HepG2 (cell line): ENCODE results near the gene HLF. TPM values are rescaled to one million over a fixed set of nuclear protein-coding genes. Genes with fewer than 3 reads are reported as not detected.

ENCODE experiments used
- BCL6 ChIP-seq: IDR thresholded peaks from 2 replicates; pipeline ENCODE4 v1.6.1; 2016; ENCODE audit warnings: missing genetic modification reagents, missing compliant biosample characterization
- GATAD2A ChIP-seq: IDR thresholded peaks from 2 replicates; pipeline ENCODE4 v1.6.1; 2016
- GTF2F1 ChIP-seq: fragments of 150-350 bp; IDR thresholded peaks from 2 replicates; pipeline ENCODE4 v1.6.1; 2014; ENCODE audit warnings: low read length
- HNRNPH1 ChIP-seq: fragments of 200-400 bp; formaldehyde crosslinking; optimal IDR thresholded peaks from 2 replicates; pipeline ENCODE3; 2017; ENCODE audit warnings: mild to moderate bottlenecking, low read depth, low read length
- IKZF5 ChIP-seq: IDR thresholded peaks from 2 replicates; pipeline ENCODE4 v1.6.1; 2018; ENCODE audit warnings: missing genetic modification reagents, mild to moderate bottlenecking, missing compliant biosample characterization
- KDM2A ChIP-seq: sonication (generic); formaldehyde crosslinking; IDR thresholded peaks from 2 replicates; pipeline ENCODE4 v1.4.0; 2020; ENCODE audit warnings: low read depth, missing genetic modification reagents, borderline replicate concordance
- KDM4B ChIP-seq: sonication (generic); formaldehyde crosslinking; IDR thresholded peaks from 2 replicates; pipeline ENCODE4 v1.4.0; 2020; ENCODE audit warnings: missing genetic modification reagents
- MED1 ChIP-seq: sonication (generic); formaldehyde crosslinking; IDR thresholded peaks from 2 replicates; pipeline ENCODE4 v1.4.0; 2020; ENCODE audit warnings: missing genetic modification reagents
- MEF2D ChIP-seq: sonication (generic); formaldehyde crosslinking; IDR thresholded peaks from 2 replicates; pipeline ENCODE4 v1.5.1; 2020; ENCODE audit warnings: mild to moderate bottlenecking, missing genetic modification reagents
- RAD21 ChIP-seq: fragments of 450-650 bp; formaldehyde crosslinking; IDR thresholded peaks from 2 replicates; pipeline ENCODE4 v1.5.0; 2020; ENCODE audit warnings: mild to moderate bottlenecking
- SMYD3 ChIP-seq: sonication (generic); formaldehyde crosslinking; IDR thresholded peaks from 2 replicates; pipeline ENCODE4 v1.8.1; 2023; ENCODE audit warnings: mild to moderate bottlenecking, missing genetic modification reagents
- SRSF1 ChIP-seq: fragments of 200-400 bp; formaldehyde crosslinking; optimal IDR thresholded peaks from 2 replicates; pipeline ENCODE3; 2017; ENCODE audit warnings: mild to moderate bottlenecking, low read depth, low read length, moderate library complexity
- TEAD3 ChIP-seq: optimal IDR thresholded peaks from 2 replicates; pipeline ENCODE3; 2016; ENCODE audit warnings: borderline replicate concordance
- ZNF205 ChIP-seq: IDR thresholded peaks from 2 replicates; pipeline ENCODE4 v1.6.1; 2018; ENCODE audit warnings: missing biosample characterization, missing genetic modification reagents
- ZNF256 ChIP-seq: sonication (generic); formaldehyde crosslinking; conservative IDR thresholded peaks from 2 replicates; pipeline ENCODE4 v1.4.0; 2020; ENCODE audit warnings: missing genetic modification reagents
- ZNF704 ChIP-seq: sonication (generic); formaldehyde crosslinking; IDR thresholded peaks from 2 replicates; pipeline ENCODE4 v1.8.1; 2023; ENCODE audit warnings: mild to moderate bottlenecking, inconsistent platforms, moderate library complexity, missing genetic modification reagents, borderline replicate concordance
- polyA plus RNA-seq, 8 experiments: library from polyadenylated mRNA; depleted of rRNA in 3 of 8; stranded (reverse) in 7 of 8; unstranded in 1 of 8; fragments of >200 nt; fragmentation: Illumina TruSeq in 4 of 8; extraction: Trizol in 4 of 8; gene quantifications; 2 replicates each; pipeline versions ENCODE4 v1.2.1 to v1.2.3, GENCODE V29; 2011 to 2016; ENCODE audit warnings: low read depth in 4 of 8, missing spikeins in 1 of 8, mixed read lengths in 1 of 8; ENCODE audit not compliant: insufficient read depth in 1 of 8
- total RNA-seq, 5 experiments: library from RNA; depleted of rRNA; stranded (reverse); fragments of >200 nt; fragmentation: Illumina TruSeq; extraction: Trizol; gene quantifications; 2 replicates each; pipeline ENCODE4 v1.2.3, GENCODE V29; 2016; ENCODE audit warnings: low read depth in 1 of 5
- TF ChIP-seq, protein P1 (sequence below): sonication (generic); formaldehyde crosslinking; IDR thresholded peaks from 2 replicates; pipeline ENCODE4 v1.4.0; 2020; ENCODE audit warnings: low read depth, missing genetic modification reagents
- TF ChIP-seq, protein P2 (sequence below), 2 experiments: sonication (generic) in 1 of 2; formaldehyde crosslinking in 1 of 2; IDR thresholded peaks; 2 replicates each; pipeline versions ENCODE4 v1.4.0 to v1.6.1; 2018 to 2020; ENCODE audit warnings: missing genetic modification reagents in 2 of 2, borderline replicate concordance in 1 of 2, low read depth in 1 of 2, mild to moderate bottlenecking in 1 of 2, missing biosample characterization in 1 of 2
- TF ChIP-seq, protein P3 (sequence below): IDR thresholded peaks from 2 replicates; pipeline ENCODE4 v1.6.1; 2016; ENCODE audit warnings: missing biosample characterization, missing genetic modification reagents, low read depth

Gene HLF
- total and polyA plus RNA-seq, 2 of the 13 experiments (the other 11 are each of a cell fraction or from before 2014, with no cell fraction given): 202 to 346 TPM

- TF ChIP-seq, protein P1, sequence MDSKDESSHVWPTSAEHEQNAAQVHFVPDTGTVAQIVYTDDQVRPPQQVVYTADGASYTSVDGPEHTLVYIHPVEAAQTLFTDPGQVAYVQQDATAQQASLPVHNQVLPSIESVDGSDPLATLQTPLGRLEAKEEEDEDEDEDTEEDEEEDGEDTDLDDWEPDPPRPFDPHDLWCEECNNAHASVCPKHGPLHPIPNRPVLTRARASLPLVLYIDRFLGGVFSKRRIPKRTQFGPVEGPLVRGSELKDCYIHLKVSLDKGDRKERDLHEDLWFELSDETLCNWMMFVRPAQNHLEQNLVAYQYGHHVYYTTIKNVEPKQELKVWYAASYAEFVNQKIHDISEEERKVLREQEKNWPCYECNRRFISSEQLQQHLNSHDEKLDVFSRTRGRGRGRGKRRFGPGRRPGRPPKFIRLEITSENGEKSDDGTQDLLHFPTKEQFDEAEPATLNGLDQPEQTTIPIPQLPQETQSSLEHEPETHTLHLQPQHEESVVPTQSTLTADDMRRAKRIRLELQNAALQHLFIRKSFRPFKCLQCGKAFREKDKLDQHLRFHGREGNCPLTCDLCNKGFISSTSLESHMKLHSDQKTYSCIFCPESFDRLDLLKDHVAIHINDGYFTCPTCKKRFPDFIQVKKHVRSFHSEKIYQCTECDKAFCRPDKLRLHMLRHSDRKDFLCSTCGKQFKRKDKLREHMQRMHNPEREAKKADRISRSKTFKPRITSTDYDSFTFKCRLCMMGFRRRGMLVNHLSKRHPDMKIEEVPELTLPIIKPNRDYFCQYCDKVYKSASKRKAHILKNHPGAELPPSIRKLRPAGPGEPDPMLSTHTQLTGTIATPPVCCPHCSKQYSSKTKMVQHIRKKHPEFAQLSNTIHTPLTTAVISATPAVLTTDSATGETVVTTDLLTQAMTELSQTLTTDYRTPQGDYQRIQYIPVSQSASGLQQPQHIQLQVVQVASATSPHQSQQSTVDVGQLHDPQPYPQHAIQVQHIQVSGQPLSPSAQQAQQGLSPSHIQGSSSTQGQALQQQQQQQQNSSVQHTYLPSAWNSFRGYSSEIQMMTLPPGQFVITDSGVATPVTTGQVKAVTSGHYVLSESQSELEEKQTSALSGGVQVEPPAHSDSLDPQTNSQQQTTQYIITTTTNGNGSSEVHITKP (CRISPR knock-in tag): peak; percentile 35; the same call in 1 of the 2 replicates
- TF ChIP-seq MEF2D (CRISPR knock-in tag) (0 out of 2 replicates have a peak, but pooled peaks have one; percentile 64), RAD21 (CRISPR knock-in tag) (peak; percentile 83), ZNF205 (no peak), SRSF1 (no peak), BCL6 (0 out of 2 replicates have a peak, but pooled peaks have one; percentile 34), GATAD2A (CRISPR knock-in tag) (peak; percentile 59), ZNF704 (CRISPR knock-in tag) (no peak), TEAD3 (CRISPR knock-in tag) (peak; percentile 55), GTF2F1 (no peak), KDM2A (CRISPR knock-in tag) (peak; percentile 64), IKZF5 (peak; percentile 41), ZNF256 (peak; percentile 29; the same call in 1 of the 2 replicates), MED1 (CRISPR knock-in tag) (peak; percentile 84), SMYD3 (peak; percentile 58; the same call in 1 of the 2 replicates), KDM4B (CRISPR knock-in tag) (0 out of 2 replicates have a peak, but pooled peaks have one; percentile 41), HNRNPH1 (peak; percentile 34)
- TF ChIP-seq, protein P2, sequence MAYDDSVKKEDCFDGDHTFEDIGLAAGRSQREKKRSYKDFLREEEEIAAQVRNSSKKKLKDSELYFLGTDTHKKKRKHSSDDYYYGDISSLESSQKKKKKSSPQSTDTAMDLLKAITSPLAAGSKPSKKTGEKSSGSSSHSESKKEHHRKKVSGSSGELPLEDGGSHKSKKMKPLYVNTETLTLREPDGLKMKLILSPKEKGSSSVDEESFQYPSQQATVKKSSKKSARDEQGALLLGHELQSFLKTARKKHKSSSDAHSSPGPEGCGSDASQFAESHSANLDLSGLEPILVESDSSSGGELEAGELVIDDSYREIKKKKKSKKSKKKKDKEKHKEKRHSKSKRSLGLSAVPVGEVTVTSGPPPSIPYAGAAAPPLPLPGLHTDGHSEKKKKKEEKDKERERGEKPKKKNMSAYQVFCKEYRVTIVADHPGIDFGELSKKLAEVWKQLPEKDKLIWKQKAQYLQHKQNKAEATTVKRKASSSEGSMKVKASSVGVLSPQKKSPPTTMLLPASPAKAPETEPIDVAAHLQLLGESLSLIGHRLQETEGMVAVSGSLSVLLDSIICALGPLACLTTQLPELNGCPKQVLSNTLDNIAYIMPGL (CRISPR knock-in tag; IDR thresholded peaks at IDR 0.05; ENCODE audit: borderline replicate concordance in 1 of 2, low read depth in 1 of 2): peak in 1 of 2 experiments; percentile 38; a peak in 1 of 4 replicates
- TF ChIP-seq, protein P3, sequence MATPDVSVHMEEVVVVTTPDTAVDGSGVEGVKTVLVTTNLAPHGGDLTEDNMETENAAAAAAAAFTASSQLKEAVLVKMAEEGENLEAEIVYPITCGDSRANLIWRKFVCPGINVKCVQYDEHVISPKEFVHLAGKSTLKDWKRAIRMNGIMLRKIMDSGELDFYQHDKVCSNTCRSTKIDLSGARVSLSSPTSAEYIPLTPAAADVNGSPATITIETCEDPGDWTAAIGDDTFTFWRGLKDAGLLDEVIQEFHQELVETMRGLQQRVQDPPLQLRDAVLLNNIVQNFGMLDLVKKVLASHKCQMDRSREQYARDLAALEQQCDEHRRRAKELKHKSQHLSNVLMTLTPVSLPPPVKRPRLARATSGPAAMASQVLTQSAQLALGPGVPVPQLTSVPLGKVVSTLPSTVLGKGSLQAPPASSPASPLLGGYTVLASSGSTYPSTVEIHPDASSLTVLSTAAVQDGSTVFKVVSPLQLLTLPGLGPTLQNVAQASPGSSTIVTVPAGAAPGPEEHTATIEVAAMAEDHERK (CRISPR knock-in tag): no peak
These were observed 30.8 kb downstream of the HLF start (continued) for GRCh38 chr17:55295411-55296170.
